Measurements from ENCODE around the gene RNF187. TPM values are rescaled to one million over a fixed set of nuclear protein-coding genes. Genes with fewer than 3 reads are reported as not detected.

The RNF187 gene
- total RNA-seq, 1 experiment from 2014 or later: 141 TPM

DNA sequence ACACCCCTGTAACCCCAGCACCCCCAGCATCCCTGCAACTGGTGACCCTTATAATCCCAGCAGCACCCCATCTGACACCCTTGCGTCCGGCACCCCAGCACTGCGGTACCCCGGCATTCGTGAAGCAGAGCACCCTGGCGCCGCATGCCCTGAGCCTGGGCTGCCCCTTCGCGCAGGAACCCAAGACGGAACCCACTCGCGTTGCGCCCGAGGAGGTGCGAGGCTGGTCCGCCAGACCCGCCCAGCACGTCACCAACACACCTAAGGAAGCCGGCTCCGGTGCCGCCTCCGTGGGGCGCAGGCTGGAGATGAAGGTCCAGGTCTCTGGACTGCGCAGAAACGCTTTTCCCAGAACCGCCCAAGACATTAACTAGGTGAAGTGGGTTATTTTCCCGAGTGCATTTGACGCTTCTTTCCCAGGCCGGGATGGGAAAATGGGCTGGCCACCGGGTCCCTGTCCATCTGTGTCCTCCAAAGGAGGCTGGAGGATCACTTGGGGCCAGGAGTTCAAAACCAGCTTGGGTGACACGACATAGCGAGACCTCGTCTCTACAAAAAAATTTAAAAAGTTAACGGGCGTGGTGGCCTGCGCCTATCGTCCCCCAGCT lies 15.9 kb upstream of the RNF187 start:
- no peaks in the 10 kb centered on the region for H3K9me3 Mint-ChIP-seq
- H3K4me1 Mint-ChIP-seq: peaks cover 41% of the 10 kb centered on the region
- ChIA-PET CTCF (interaction anchor here (0.6 to 2.0 kb wide), 7 partner anchors 8 to 130 kb away, joined by 3 to 12 read pairs (median 6); a partner anchor contains a TSS), POLR2A (interaction anchor here (0.6 to 1.3 kb wide), 2 partner anchors 13 to 14 kb away, joined by 5 to 6 read pairs; a partner anchor contains a TSS)
- no peak for ATAC-seq
- no peaks in the 10 kb centered on the region for H3K36me3 Mint-ChIP-seq
- H3K27ac Mint-ChIP-seq: no peak overlapping the region
- TF ChIP-seq USF1 (CRISPR knock-in tag; IDR thresholded peaks at IDR 0.05): no peak
- TF ChIP-seq, protein P1, sequence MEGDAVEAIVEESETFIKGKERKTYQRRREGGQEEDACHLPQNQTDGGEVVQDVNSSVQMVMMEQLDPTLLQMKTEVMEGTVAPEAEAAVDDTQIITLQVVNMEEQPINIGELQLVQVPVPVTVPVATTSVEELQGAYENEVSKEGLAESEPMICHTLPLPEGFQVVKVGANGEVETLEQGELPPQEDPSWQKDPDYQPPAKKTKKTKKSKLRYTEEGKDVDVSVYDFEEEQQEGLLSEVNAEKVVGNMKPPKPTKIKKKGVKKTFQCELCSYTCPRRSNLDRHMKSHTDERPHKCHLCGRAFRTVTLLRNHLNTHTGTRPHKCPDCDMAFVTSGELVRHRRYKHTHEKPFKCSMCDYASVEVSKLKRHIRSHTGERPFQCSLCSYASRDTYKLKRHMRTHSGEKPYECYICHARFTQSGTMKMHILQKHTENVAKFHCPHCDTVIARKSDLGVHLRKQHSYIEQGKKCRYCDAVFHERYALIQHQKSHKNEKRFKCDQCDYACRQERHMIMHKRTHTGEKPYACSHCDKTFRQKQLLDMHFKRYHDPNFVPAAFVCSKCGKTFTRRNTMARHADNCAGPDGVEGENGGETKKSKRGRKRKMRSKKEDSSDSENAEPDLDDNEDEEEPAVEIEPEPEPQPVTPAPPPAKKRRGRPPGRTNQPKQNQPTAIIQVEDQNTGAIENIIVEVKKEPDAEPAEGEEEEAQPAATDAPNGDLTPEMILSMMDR (IDR thresholded peaks at IDR 0.05): peak; percentile 9; the same call in 1 of the 2 replicates
- TF ChIP-seq ZNF396 (CRISPR knock-in tag; IDR thresholded peaks at IDR 0.05; ENCODE audit: borderline replicate concordance): no peak
- TF ChIP-seq TEAD4 (CRISPR knock-in tag; IDR thresholded peaks at IDR 0.05): no peak
- TF ChIP-seq, protein P2, sequence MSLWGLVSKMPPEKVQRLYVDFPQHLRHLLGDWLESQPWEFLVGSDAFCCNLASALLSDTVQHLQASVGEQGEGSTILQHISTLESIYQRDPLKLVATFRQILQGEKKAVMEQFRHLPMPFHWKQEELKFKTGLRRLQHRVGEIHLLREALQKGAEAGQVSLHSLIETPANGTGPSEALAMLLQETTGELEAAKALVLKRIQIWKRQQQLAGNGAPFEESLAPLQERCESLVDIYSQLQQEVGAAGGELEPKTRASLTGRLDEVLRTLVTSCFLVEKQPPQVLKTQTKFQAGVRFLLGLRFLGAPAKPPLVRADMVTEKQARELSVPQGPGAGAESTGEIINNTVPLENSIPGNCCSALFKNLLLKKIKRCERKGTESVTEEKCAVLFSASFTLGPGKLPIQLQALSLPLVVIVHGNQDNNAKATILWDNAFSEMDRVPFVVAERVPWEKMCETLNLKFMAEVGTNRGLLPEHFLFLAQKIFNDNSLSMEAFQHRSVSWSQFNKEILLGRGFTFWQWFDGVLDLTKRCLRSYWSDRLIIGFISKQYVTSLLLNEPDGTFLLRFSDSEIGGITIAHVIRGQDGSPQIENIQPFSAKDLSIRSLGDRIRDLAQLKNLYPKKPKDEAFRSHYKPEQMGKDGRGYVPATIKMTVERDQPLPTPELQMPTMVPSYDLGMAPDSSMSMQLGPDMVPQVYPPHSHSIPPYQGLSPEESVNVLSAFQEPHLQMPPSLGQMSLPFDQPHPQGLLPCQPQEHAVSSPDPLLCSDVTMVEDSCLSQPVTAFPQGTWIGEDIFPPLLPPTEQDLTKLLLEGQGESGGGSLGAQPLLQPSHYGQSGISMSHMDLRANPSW (CRISPR knock-in tag; conservative IDR thresholded peaks at IDR 0.05; ENCODE audit: low read depth): no peak
- TF ChIP-seq EMX1 (CRISPR knock-in tag; IDR thresholded peaks at IDR 0.05): no peak
- H3K27me3 Mint-ChIP-seq (ENCODE audit: low read depth): peaks cover 43% of the 10 kb centered on the region
- no peak overlapping the region for H3K4me3 Mint-ChIP-seq
- DNase-seq (ENCODE audit: low spot score): no peak

DNA sequence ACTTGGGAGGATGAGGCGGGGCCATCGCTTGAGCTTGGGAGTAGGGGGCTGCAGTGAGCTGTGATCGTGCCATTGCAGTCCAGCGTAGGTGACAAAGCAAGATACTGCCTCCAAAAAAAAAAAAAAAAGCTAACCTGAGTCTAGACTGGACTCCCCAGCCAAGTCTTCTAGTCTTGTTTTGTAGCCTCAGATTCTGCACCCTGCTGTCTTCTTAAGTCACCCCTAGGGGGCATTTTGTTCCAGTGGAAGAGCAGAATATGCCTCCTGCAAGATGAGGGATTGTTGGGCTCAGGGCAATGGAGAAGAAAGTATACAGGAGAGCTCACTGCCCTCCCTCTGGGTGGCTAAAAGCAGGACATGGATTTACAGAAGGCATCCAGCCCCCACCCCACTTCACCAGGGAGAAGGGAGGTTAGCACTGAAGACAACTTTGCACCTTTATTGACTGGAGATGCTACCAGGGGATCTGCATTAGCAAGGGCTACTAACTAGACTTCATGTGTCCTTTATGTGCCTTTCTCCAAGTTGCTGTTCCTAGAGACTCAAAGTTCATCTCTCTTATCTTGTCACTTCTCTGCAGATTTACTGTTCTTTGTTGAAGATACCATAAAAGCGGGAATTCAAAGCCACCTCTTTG lies 15.3 kb upstream of the RNF187 start:
- DNase-seq (ENCODE audit: low spot score) (no peak), ATAC-seq (peak; percentile 61)
- POLR2A ChIA-PET: interaction anchor here (0.6 to 1.3 kb wide), 4 partner anchors 13 to 1000 kb away, joined by 3 to 6 read pairs (median 5); a partner anchor contains a TSS
- H3K27me3 Mint-ChIP-seq (ENCODE audit: low read depth): peaks cover 42% of the 10 kb centered on the region
- H3K4me1 Mint-ChIP-seq: peaks cover 45% of the 10 kb centered on the region
- no peak overlapping the region for H3K27ac Mint-ChIP-seq
- CTCF ChIA-PET: interaction anchor here (0.6 to 2.0 kb wide), 14 partner anchors 9 to 512 kb away, joined by 3 to 12 read pairs (median 4); a partner anchor contains a TSS
- H3K36me3 Mint-ChIP-seq: no peaks in the 10 kb centered on the region
- no peak overlapping the region for H3K4me3 Mint-ChIP-seq
- H3K9me3 Mint-ChIP-seq: no peaks in the 10 kb centered on the region
- TF ChIP-seq, protein P1 (IDR thresholded peaks at IDR 0.05): peak; percentile 34; the same call in 1 of the 2 replicates
- TF ChIP-seq RELA (CRISPR knock-in tag; IDR thresholded peaks at IDR 0.05; ENCODE audit: borderline replicate concordance) (no peak), FOXK1 (CRISPR knock-in tag; IDR thresholded peaks at IDR 0.05) (no peak)

DNA sequence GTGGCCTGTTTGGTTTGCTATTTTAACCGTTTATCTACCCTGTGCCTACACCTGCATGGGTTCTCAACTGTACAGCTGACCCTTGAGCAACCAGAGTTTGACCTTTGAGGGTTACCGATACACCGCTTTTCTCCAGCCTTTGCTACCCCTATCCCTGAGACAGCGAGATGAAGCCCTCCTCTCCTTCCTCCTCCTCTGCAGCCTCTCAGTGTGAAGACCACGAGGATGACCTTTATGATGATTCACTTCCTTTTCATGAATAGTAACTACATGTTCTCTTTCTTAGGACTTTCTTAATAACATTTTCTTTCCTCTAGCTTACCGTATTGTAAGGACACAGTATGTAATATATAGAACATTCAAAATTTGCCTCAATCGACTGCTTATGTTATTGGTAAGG lies 14.5 kb upstream of the RNF187 start:
- Mint-ChIP-seq H3K4me1 (peaks cover 51% of the 10 kb centered on the region), H3K4me3 (no peak overlapping the region), H3K27ac (no peak overlapping the region), H3K27me3 (ENCODE audit: low read depth) (peaks cover 35% of the 10 kb centered on the region), H3K9me3 (no peaks in the 10 kb centered on the region), H3K36me3 (no peaks in the 10 kb centered on the region)
- ChIA-PET POLR2A (no interaction called here), CTCF (interaction anchor here (0.6 to 2.0 kb wide), 7 partner anchors 9 to 279 kb away, joined by 3 to 12 read pairs (median 4); no protein-coding TSS in a partner anchor)
- DNase-seq (ENCODE audit: low spot score) (no peak), ATAC-seq (no peak)
- TF ChIP-seq ZNF416 (CRISPR knock-in tag; IDR thresholded peaks at IDR 0.05) (no peak), RORB (CRISPR knock-in tag; IDR thresholded peaks at IDR 0.05) (no peak), SMAD4 (CRISPR knock-in tag; IDR thresholded peaks at IDR 0.05) (no peak), NFE2L1 (CRISPR knock-in tag; IDR thresholded peaks at IDR 0.05) (no peak), TP53 (CRISPR knock-in tag; IDR thresholded peaks at IDR 0.05) (no peak), AR (CRISPR knock-in tag; IDR thresholded peaks at IDR 0.05) (no peak), ZNF317 (CRISPR knock-in tag; IDR thresholded peaks at IDR 0.05; ENCODE audit: borderline replicate concordance, low read depth) (no peak), USF1 (CRISPR knock-in tag; IDR thresholded peaks at IDR 0.05) (no peak)
- TF ChIP-seq, protein P3, sequence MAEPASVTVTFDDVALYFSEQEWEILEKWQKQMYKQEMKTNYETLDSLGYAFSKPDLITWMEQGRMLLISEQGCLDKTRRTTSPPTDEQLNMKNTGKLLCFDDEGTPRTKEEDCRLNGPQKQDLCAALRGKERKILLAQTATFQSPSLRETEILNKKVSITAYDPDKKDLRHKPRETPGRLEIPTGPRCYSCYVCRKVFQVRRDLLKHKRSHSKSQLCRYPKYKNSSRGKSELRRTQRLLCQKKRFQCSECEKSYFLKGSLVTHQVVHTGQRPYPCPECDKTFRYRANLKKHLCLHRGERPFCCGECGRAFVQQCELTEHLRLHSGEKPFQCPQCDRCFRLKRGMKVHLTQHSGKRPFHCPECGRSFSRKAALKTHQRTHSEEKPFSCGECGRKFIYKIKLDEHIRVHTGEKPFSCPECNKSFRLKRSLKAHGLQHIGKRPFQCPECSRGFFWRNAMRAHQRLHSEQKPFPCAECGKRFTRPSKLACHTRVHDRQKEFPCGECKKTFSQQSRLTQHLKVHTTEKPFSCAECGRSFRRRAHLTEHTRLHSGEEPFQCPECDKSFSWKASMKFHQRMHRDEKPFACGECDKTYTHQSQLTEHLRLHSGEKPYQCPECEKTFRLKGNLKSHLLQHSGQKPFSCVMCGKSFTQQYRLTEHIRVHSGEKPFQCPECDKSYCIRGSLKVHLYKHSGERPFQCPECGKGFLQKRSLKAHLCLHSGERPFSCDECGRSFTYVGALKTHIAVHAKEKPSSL (CRISPR knock-in tag; conservative IDR thresholded peaks at IDR 0.05): no peak

Measured in WTC11 (cell line).